ENCODE measurements around the gene FAM53A.

- TF ChIP-seq CTCF (conservative IDR thresholded peaks at IDR 0.05): no peak
- TF ChIP-seq ZFX (IDR thresholded peaks at IDR 0.05): no peak
These were observed 1.4 kb upstream of the FAM53A start for GRCh38 chr4:1685235-1686150.
